Ureter (tissue), 1 donor: ENCODE results near the gene RIPOR2. TPM values are rescaled to one million over a fixed set of nuclear protein-coding genes. Genes with fewer than 3 reads are reported as not detected.

Source experiments
- DNase-seq: peaks from one replicate; pipeline ENCODE4 v3.0.0-alpha.2; 2020; ENCODE audit warnings: low spot score
- total RNA-seq: library from RNA; stranded (reverse); gene quantifications from one replicate; pipeline ENCODE4 v1.2.4, GENCODE V29; 2023
- donor health status: DM: yes; HTN: yes; CAD: no.

Gene RIPOR2
- total RNA-seq, 1 donor from 2014 or later: 12.1 TPM

DNA sequence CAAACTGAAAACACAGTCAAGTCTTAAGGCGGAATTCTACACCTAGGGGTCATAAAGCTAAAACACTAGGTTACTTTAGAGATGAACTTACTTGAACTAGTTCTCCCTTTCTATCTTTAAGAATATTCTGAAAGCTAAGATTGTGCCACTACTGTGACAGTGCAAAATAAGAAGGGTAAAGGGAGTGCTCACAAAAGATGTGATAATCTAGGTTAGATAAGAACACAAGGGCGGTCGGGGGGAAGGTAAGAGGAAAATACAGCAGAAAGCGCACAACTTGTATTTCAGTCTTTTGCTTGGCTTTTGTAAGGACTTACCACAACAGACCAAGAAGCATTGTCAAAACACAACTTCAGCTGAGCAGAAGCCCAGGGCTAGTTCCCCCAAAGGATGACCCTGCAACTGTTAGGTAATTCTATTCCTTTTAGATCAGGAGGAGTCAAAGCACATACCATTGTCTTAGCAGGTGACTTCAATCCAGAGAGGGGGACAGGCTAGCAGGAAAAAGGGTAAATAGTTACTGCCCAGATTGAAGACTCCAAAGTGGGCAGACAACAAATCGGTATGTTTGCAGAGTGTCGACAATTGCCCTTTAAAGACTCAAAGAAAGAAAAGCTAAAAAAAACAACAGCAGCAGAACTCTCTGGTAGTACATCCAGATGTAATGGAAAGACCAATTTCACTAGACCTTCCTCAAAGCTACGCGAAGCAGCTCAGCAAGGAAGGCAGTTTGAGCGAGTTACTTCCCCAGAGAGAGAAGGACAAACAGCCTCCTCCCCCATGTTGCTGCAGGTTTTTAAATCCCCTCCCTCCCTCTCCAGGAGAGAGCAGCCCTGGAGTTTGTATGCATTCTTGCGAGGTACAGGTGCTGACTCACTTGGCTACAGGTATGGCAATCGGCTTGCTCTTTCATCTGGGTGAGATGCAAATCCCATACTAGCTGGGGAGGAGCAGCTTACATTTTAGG, 59.0 kb downstream of the RIPOR2 start:
- DNase-seq: no peak

DNA sequence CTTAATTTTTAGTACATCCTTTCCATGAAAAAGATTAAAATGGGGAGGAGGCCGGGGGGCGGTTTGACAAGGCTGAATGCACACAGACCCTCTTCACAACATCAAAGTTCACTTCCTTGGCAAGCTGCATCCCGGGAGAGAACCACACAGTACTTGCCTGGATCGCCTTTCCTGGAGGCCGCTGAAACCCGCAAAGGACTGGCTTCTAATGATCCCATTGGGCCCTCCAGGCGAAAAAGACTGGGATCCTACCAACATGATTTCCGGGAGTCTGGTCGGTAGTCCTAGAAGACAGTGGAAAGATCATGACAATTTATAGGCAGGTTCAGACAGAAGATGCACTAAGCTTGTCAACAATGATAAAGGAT, 60.2 kb downstream of the RIPOR2 start:
- DNase-seq: no peak

DNA sequence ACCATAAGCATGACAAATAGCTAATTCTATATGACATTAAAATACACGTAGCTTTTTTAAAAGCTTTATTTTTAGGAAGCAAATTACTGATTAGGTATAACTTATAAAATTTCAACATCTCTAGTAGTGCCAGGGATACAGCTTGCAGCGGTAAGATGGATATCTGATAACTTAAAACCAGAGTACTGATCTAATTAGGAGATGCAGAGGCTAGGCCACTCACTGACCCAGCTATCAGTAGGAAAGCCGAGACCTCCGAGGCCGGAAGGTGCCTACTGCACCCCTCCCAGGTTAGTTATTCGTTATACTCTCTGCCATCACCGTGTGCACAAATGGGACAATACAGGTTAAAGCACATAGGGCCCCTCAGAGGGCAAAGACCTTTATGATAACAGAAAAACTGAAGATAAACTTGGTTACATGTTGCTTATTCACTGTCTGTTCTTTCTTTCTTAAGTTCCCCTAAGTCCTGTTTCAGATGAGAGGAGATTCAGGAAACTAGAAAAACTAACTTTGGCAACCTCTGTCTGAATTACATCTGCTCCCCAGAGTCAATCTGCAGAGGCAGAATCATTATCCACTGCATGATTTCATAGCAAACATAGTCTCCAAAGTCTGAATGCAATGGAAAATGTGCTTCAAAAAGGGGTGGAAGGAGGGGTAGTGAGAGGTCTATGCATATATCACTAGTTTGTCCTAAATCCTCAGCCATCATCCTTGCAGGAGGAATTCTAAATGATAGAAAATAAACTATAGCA, 60.8 kb downstream of the RIPOR2 start:
- no peak for DNase-seq

GRCh38 chr6:24874128-24874527, 61.6 kb downstream of the RIPOR2 start:
- DNase-seq: no peak

DNA sequence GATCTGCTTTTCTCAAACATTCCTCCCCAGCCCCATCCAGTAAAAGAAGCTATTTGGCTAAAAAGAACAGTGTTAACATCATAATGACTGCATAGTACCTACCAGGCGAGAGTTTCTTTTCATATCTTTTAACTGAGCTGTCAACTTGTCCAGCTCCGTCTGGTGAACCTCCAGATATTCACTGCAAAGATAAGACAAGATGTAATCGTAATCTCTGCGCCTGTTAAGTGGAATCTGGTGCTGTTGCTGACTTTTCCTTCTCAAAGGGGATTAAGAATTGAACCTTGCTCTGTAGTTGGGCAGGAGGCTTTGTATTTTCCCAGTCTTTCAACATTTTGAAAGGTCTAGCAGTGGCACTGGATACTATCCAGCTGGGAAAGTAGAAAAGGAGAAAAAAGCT, 63.0 kb downstream of the RIPOR2 start:
- DNase-seq: no peak

- no peak for DNase-seq
Measured at GRCh38 chr6:24868765-24869164, 67.0 kb downstream of the RIPOR2 start.

DNA sequence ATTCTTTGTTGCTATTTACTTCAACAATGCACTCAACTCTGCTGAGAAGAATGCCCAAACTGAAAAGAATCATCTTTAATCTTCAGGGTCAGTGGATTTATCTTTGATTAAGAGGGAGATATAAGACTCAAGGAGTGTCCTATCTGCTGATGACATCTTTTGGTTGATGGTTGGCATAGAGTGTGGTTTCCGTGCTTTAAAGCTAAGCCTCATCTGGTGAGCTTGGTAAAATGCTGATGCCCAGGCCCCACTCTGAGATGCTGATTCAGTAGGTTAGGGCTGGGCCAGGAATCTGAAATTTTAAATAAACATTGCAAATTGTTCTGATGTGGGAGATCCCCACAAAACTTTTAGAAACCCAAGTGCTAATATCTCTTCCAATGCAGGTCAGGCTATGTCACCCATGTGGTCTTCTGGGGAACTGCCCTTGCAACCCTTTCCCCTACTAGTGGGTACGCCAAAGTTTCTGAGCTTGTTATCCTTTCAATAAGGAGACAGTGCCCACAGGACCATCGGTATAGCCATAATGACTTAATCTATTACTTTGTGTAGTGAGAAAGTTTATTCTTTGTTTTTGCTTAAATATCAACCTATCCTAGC, 68.6 kb downstream of the RIPOR2 start:
- no peak for DNase-seq

DNA sequence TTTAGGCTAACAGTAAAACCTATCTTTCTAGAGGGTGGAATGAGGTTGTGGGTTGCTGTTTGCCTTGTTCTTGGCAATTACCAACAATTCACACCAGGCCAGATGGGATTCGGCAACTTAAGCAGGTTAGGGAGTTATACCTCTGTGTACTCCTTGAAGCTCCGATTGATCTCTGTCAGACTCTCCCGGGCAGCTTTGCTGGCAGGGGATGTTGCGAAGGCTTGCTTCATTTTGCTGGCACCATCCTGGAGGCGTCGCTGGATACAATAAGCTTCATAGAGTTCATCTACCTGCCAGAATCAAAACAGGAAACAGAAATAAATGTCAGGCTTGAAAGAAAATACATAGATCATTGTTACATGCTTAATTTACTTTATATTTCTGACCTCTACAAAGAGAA, 70.6 kb downstream of the RIPOR2 start:
- DNase-seq: no peak

- DNase-seq: no peak
Measured at GRCh38 chr6:24864343-24864742, 71.4 kb downstream of the RIPOR2 start.

DNA sequence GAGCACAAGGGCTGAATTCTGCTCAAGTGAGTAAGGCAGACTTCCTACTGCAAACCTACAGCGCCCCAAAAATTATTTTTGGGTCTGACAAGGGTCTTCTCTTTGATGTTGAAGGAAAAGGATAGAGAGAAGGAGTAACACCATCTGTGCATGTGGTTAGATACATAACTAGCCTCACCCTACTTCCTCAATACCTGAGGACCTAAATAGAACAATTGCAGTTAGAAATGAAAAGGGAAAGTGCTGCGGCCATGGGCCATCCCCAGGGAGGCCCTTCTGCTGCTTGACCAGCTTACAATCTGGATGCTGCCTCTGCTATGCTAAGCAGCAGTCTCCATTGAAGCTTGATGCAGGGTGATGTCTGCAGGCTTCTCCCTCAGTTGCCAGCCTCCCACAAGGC, 73.8 kb downstream of the RIPOR2 start:
- no peak for DNase-seq

DNA sequence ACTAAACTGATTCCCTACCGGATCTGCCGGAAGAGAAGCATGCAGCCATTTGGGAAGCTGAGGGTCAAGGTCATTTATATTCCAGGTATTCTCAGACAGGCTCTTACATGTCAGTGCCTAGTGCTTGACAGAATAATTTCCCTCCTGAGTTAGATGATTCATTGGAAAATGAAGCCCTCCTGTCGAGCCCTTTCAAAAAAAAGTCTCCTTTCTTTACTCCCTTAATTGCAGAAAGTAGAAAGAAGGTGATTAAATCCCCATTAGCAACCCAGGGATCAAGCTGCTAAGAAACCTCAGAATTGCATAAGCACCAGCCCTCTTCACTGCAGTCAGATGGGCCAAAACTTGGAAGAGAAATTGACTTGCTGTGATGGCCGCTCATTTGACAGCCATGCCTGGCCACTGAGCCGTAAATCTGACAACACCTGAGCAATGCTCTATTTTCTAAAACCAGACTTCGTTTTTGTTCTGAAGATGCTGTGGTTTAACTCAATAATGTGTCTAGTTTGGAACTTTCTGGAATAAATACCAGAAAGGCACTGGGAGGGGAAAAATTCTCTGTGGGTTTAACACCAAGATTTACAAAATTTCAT, 76.1 kb downstream of the RIPOR2 start:
- DNase-seq: no peak

DNA sequence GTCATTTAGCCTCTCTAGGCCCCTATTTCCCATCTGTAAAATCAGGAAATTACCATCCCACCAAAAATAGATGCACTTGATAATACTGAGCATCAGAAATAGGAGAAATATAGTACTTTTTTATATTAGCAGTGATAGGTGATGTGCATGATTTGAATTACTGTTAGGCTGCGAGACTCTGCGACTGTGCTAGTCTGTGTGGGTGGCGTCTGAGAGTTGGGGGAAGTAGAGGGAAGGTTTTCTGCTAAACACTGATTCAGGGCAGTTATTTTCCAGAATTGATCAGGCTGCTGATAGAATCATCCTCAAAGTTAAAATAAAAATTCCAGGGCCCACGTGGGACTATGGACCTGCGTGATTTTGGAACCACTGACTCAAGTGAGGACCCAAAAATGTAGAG, 76.6 kb downstream of the RIPOR2 start:
- no peak for DNase-seq

DNA sequence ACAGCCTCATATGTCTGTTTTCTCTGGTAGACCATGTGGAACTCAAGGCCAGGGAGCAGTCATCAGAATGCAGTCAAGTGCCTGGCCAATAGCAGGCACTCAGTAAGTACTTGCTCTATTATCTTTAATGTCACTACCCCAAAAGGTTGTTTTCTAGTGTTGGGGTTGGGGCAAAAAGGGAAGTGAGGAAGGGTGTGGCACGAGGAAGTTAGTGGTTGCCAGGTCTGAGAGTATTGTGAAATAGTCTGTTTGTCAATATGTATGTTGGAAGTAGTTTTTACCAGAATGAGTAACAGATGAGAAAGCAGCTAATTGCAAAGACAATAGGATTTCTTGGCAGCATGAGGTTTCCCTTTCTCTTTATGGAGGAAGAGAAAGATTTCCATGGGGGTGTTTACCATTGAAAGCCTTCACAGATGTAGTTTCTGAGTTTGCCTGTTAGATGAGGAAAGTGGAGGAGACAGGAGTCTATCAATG, 77.5 kb downstream of the RIPOR2 start:
- DNase-seq: no peak

DNA sequence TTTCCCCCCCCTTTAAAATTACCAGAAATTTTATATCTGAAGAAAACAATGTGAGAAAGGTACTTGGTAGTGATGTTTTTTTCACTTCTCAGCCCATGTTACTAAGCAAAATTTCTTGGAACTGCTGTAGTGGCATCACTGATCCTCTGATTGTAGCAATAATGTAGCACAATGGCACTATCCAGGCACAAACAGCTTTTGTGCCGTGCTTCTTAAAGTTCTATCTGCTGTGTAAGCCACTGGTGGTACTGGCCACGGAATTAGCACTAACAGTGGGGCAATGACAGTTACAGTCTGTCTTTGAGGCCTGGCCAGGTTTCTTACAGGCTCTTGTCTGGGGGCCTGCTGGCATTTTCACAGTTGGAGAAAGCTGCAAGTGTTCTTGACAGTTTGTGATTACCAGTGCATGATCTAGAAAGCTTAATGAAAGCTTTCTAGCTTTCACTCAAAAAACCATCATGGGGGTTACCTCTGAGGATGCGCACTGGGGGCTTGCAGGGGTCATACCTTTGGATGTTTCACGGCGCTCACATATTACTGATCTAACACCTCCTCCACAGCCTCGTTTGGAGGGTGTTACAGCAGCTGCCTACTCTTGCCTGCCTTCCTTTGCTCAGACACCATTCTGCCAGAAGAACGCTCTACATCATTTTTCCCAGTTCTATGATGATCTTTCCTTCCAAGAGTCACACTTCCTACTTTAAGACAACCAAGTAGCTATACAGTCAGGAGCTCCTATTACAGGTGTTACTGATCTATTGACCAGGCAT, 78.7 kb downstream of the RIPOR2 start:
- no peak for DNase-seq

DNA sequence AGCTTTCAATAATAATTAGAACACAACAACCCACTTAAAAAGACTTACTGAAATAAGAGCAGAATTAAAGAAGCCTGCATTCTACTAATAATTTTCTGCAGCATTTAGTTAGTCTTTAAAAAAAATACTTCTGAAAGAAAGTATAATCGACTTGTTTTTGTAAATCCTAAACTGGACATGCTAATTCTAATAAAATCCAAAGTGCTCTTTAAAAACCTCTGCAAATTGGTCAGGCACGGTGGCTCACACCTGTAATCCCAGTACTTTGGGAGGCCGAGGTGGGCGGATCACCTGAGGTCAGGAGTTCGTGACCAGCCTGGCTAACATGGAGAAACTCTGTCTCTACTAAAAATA, 79.5 kb downstream of the RIPOR2 start:
- DNase-seq: no peak

DNA sequence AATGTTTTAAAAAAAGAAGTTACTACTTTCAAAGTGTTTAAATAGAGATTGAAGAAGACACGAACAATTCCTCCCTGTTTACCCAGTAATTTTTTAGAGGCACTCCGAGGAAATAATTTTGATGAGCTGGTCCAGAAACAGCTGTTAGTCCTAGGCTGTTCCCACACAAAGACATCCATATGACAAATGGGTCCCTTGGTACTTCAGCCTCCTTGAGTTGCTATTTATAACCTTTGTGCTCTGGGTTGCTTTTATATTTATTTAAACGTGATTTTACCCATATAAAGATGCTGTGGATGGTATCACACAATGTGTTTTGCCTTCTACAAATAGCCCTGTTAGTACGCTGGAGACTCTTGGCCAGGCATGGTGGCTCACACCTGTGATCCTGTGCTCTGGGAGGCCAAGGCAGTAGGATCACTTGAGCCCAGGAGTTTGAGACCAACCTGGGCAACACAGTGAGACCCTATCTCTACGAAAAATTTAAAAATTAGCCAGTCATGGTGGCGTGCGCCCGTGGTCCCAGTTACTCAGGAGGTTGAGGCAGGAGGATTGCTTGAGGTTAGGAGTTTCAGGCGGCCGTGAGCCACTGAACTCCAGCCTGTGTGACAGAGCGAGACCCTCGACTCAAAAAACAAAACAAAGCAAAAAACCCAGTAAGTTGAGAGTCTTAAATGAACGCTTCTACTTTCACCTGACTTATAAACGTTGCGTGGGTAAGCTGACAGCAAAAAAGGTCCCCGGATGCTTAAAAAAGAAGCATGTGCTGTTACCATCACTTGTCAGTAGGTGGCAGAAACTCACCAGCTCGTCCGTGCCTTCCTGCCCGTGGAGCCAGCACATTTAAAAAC, 80.1 kb downstream of the RIPOR2 start:
- DNase-seq: peak; percentile 73

DNA sequence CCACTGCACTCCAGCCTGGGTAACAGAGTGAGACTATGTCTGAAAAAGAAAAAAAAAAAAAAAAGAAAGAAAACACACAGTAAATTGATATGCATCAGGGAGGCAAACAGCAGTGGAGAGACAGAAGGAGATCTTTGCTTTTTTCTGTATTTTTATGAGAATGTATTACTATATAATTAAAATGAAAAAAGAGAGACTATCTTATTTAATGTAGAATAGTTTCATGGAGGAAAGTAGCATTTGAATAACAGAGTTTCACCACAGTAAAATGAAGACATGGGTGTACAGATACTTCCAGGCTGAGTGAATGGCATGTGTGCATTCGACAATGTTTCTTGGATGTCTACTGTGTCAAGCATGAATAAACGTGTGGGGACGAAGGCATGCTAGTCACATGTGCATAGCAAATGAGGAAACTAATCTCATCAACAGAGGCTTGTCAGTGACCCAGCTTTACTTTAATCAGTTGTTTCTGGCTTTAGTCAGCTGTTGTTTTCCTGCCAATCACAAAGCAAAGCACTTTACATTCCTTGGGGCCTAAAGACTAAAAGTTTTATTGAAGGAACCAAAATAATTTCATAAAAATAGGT, 81.6 kb downstream of the RIPOR2 start:
- DNase-seq: no peak

DNA sequence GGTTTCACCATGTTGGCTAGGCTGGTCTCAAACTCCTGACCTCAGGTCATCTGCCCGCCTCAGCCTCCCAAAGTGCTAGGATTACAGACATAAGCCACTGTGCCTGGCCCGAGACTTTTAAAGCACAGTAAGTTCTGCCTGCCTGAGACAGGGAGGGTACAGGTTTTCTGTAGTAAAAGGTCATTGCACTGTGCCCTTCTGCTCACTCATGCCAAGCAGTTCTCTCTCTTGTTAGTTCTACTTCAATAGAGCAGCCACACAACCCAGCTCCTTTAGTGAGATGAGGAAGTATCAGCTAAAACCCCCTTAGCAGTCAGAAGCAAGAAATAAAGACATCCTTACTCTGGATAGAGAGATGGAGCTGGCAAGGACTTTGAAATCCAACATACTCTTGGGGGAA, 84.7 kb downstream of the RIPOR2 start:
- no peak for DNase-seq

DNA sequence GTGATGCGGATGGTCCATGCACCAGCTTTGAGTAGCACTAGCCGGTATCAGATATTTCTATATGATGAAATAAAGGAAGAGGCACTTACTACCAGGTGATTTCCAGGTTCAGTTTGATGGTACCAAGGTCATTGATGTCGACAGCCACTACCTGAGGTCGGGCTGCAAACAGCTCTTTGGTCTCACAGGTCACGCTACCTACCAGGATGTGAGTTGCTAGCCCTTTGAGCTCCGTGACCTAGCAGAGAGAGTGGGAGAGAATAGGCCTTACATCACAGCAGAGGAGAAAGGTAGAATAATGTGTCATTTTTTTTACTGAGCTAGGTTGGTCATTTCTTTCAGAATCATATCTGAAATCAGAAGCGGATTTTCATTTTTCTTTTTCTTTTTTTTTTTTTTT, 86.0 kb downstream of the RIPOR2 start:
- DNase-seq: no peak

- DNase-seq: no peak
Measured at GRCh38 chr6:24848461-24848860, 87.3 kb downstream of the RIPOR2 start.
